ENCODE measurements around the gene MCM7.

Gene MCM7

DNA sequence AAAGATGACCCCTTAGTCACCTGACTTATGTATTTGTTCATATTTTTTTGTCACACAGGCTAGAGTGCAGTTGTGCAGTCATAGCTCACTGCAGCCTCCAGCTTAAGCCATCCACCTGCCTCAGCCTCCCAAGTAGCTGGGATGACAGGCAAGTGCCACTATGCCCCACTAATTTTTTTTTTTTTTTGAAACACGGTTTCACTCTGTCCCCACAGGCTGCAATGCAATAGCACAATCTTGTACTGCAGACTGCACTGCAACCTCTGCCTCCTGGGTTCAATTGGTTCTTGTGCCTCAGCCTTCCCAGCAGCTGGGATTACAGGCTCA, 27.4 kb upstream of the MCM7 start:
- Histone ChIP-seq H3K4me3 (ENCODE audit: low read depth, low read length) (no peak overlapping the region), H3K4me1 (peaks cover 3% of the 10 kb centered on the region), H3K36me3 (no peaks in the 10 kb centered on the region), H3K9me3 (no peaks in the 10 kb centered on the region), H3K27me3 (no peaks in the 10 kb centered on the region)
- DNase-seq: no peak
- no peak for TF ChIP-seq CTCF (IDR thresholded peaks at IDR 0.05; ENCODE audit: low read depth, low read length)

- TF ChIP-seq CTCF (IDR thresholded peaks at IDR 0.05; ENCODE audit: low read depth, low read length): no peak
- no peaks in the 10 kb centered on the region for H3K36me3 ChIP-seq
- no peaks in the 10 kb centered on the region for H3K27me3 ChIP-seq
- peaks cover 3% of the 10 kb centered on the region for H3K4me1 ChIP-seq
- H3K9me3 ChIP-seq: no peaks in the 10 kb centered on the region
- H3K4me3 ChIP-seq (ENCODE audit: low read depth, low read length): peak overlapping the region; percentile 93
- DNase-seq: peak; percentile 40
These were observed 26.9 kb upstream of the MCM7 start for GRCh38 chr7:100127866-100128636.

- H3K9me3 ChIP-seq: no peaks in the 10 kb centered on the region
- 0 out of 2 replicates have a peak, but pooled peaks have one; percentile 0 for TF ChIP-seq CTCF (IDR thresholded peaks at IDR 0.05; ENCODE audit: low read depth, low read length)
- no peaks in the 10 kb centered on the region for H3K36me3 ChIP-seq
- no peaks in the 10 kb centered on the region for H3K4me1 ChIP-seq
- H3K27me3 ChIP-seq: no peaks in the 10 kb centered on the region
- peak within 1 kb of the TSS; percentile 93 for H3K4me3 ChIP-seq (ENCODE audit: low read depth, low read length)
- peak; percentile 88 for DNase-seq
These were observed 26.0 kb upstream of the MCM7 start, which contains the start of gene MBLAC1 for GRCh38 chr7:100126931-100127865. Gene MBLAC1 (plus strand): TSS chr7:100126967. CDS start chr7:100127396, 429 bp downstream.

DNA sequence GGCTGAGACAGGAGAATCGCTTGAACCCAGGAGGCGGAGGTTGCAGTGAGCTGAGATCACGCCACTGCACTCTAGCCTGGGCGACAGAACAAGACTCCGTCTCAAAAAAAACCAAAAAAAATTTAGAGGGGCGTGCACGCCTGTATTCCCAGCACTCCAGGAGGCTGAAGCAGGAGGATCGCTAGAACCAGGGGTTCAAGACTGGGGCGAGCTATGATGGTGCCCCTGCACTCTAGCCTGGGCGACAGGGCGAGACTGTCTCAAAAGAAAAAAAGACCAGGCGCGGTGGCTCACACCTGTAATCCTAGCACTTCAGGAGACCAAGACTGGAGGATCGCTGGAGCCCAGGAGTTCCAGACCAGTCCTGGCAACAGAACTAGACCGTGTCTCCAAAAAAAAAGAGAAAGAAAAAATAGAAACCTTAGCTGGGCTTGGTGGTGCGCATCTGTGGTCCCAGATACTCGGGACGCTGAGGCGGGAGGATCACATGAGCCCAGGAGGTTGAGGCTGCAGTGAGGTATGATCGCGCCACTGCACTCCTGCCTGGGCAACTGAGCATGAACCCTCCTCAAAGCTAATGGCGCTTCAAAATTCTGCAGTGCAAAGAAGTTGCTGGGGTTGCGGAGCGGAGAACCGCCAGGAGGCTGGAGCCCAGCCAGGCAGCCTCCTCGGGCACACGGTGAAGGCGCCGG, 25.2 kb upstream of the MCM7 start:
- Histone ChIP-seq H3K4me1 (no peaks in the 10 kb centered on the region), H3K27me3 (no peaks in the 10 kb centered on the region), H3K36me3 (no peaks in the 10 kb centered on the region), H3K9me3 (no peaks in the 10 kb centered on the region), H3K4me3 (ENCODE audit: low read depth, low read length) (peak overlapping the region; percentile 93)
- DNase-seq: no peak
- peak; percentile 7; the same call in 1 of the 2 replicates for TF ChIP-seq CTCF (IDR thresholded peaks at IDR 0.05; ENCODE audit: low read depth, low read length)

GRCh38 chr7:100124301-100125230, 23.4 kb upstream of the MCM7 start:
- Histone ChIP-seq H3K4me3 (ENCODE audit: low read depth, low read length) (no peak overlapping the region), H3K27me3 (no peaks in the 10 kb centered on the region), H3K36me3 (no peaks in the 10 kb centered on the region), H3K4me1 (no peaks in the 10 kb centered on the region), H3K9me3 (no peaks in the 10 kb centered on the region)
- TF ChIP-seq CTCF (IDR thresholded peaks at IDR 0.05; ENCODE audit: low read depth, low read length): no peak
- DNase-seq: no peak
